Skin epidermis (tissue), 12 donors: ENCODE measurements around the gene AHCYL1.

Experiments
- H3K27ac ChIP-seq, 21 experiments: fragments of 200-600 bp; sonication (generic) in 11 of 21; one replicate each; pipeline ENCODE4 v1.5.0; 2020; ENCODE audit warnings: mild to moderate bottlenecking in 3 of 21, inconsistent platforms in 2 of 21, moderate library complexity in 2 of 21
- H3K4me3 ChIP-seq, 7 experiments: fragments of 200-600 bp; sonication (generic) in 2 of 7; one replicate each; pipeline ENCODE4 v1.5.0; 2020; ENCODE audit warnings: inconsistent platforms in 2 of 7, mild to moderate bottlenecking in 2 of 7, moderate library complexity in 1 of 7

AHCYL1 gene

DNA sequence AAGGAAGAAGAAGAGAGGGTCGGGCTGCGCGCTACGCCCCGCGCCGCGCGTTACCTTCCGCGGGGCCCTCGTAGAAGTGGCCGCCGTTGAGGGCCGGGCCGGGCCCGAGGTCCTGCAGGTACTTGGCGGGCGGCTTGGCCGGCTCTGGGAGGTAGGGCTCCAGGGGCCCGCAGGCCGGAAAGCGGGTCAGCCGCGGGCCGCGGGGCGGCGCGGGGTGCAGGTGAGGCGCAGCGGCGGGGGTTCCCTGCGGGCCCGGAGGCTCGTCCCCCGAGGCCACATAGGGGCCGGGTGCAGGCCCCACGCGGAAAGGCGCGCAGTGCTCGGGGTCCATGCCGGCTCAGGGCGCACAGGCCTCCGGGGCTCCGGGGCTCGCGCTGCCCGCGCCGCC, 85.7 kb downstream of the AHCYL1 start:
- peak overlapping the region in 2 of 7 experiments; percentile 20 to 25 for H3K4me3 ChIP-seq
- peak overlapping the region in 2 of 21 experiments; percentile 29 to 57 for H3K27ac ChIP-seq

DNA sequence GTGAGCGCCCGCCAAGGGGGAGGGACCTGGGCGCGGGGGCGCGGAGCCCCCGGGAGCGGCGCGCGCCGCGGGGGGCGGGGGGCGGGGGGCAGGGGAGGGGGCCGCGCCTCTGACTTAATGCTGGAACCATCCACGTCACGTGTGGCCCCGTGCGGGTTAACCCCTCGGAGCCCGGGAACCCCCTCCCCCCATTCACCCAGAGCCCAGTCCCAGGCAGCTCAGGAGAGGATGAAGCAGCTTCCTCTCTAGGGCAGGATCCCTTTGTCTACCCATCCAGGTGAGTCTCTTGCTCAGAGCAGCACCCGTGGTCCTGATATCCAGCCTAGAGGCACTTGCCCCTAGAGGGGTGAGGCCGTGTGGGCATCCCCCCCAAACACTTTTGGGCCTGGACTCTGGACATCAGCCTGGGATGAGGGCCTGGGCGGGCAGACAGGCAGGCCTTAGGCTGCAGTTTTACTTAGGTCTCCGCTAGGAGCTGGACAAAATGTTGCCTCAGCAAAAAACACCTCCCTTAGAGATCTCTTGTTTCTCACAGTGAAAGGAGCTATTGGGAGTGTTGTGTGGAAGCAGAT, 86.2 kb downstream of the AHCYL1 start, which contains the start of gene ALX3:
Gene ALX3, minus strand, starts transcription at position 2 of the 572 bp plus-strand sequence. CDS start 60 bp downstream, outside the sequence.
- Histone ChIP-seq H3K4me3 (peak within 1 kb of the TSS in 2 of 7 experiments; percentile 20 to 25), H3K27ac (peak within 1 kb of the TSS in 3 of 21 experiments; percentile 14 to 57 (median 29))
